C4-2B (cell line): ENCODE results near the gene TIPARP.

Source experiments
- CTCF ChIP-seq: fragments of 450-650 bp; conservative IDR thresholded peaks from 2 replicates; pipeline ENCODE4 v1.5.1; 2017; ENCODE audit warnings: mild to moderate bottlenecking
- ZFX ChIP-seq: fragments of 450-650 bp; IDR thresholded peaks from 2 replicates; pipeline ENCODE4 v1.6.1; 2017

- TF ChIP-seq CTCF: no peak
- TF ChIP-seq ZFX: no peak
Measured at GRCh38 chr3:156659260-156659659, 15.1 kb upstream of the TIPARP start.
